Heart left ventricle (tissue), 16 donors: Measurements from ENCODE around the gene CCDC134. TPM values are rescaled to one million over a fixed set of nuclear protein-coding genes. Genes with fewer than 3 reads are reported as not detected.

Source experiments
- ATAC-seq, 4 donors: fragments of 200-7000 bp; cut with Tn5 transposase; one replicate each; pipeline ENCODE4 v1.9.1; 2020 to 2022; ENCODE audit warnings: moderate library complexity in 4 of 4, mild to moderate bottlenecking in 3 of 4, moderate number of reproducible peaks in 1 of 4
- DNase-seq, 5 donors: peaks; one replicate each; pipeline ENCODE4 v3.0.0-alpha.2; 2020
- H3K27ac ChIP-seq, 12 donors: fragments of 200-600 bp; sonication (generic) in 4 of 12; one replicate each; pipeline versions ENCODE4 v1.5.0 to v1.8.0; 2016 to 2022; ENCODE audit warnings: mild to moderate bottlenecking in 2 of 12
- H3K27me3 ChIP-seq, 9 donors: fragments of 200-600 bp; sonication (generic) in 2 of 9; one replicate each; pipeline versions ENCODE4 v1.5.1 to v1.8.0; 2016 to 2022; ENCODE audit warnings: mild to moderate bottlenecking in 3 of 9
- H3K36me3 ChIP-seq, 9 donors: fragments of 200-600 bp; sonication (generic) in 2 of 9; one replicate each; pipeline versions ENCODE4 v1.5.0 to v1.8.0; 2018 to 2022; ENCODE audit warnings: mild to moderate bottlenecking in 2 of 9
- H3K4me1 ChIP-seq, 12 donors: fragments of 200-600 bp; sonication (generic) in 4 of 12; one replicate each; pipeline versions ENCODE4 v1.5.0 to v1.8.0; 2016 to 2022; ENCODE audit warnings: mild to moderate bottlenecking in 3 of 12
- H3K4me3 ChIP-seq, 12 donors: fragments of 200-600 bp; sonication (generic) in 4 of 12; one replicate each; pipeline versions ENCODE4 v1.5.0 to v1.8.0; 2017 to 2022; ENCODE audit warnings: mild to moderate bottlenecking in 9 of 12, moderate library complexity in 4 of 12
- H3K9me3 ChIP-seq, 12 donors: fragments of 200-600 bp; sonication (generic) in 4 of 12; one replicate each; pipeline versions ENCODE4 v1.5.0 to v1.8.0; 2016 to 2022; ENCODE audit warnings: mild to moderate bottlenecking in 1 of 12
- CTCF ChIP-seq, 12 donors: fragments of 200-600 bp; sonication (generic) in 4 of 12; IDR thresholded peaks; one replicate each; pipeline versions ENCODE4 v1.5.0 to v1.8.0; 2018 to 2022; ENCODE audit warnings: antibody characterized with exemption in 12 of 12, mild to moderate bottlenecking in 5 of 12
- POLR2A ChIP-seq, 2 donors: fragments of 450-650 bp; IDR thresholded peaks; one replicate each; pipeline ENCODE4 v1.6.1; 2017; ENCODE audit warnings: antibody characterized with exemption in 2 of 2, mild to moderate bottlenecking in 2 of 2, moderate library complexity in 2 of 2
- WGBS, 4 donors: extraction: QIAGEN DNeasy Blood & Tissue Kit in 2 of 4; methylation state at CpG; one replicate each; pipeline versions ENCODE4 v1.1.5 to v1.1.7; 2013 to 2018; 5-methylcytosine and 5-hydroxymethylcytosine counted together
- intact Hi-C, 10 donors: fragments of 100-400 bp; cut with DNase I; formaldehyde crosslinking; loops; one replicate each; pipeline versions ENCODE4 v1.11.1 to v1.14.2; 2022
- polyA plus RNA-seq, 2 donors: library from polyadenylated mRNA; stranded (reverse); fragments of 200-250 nt; gene quantifications; one replicate each; pipeline ENCODE4 v1.2.3, GENCODE V29; 2013
- total RNA-seq, 9 donors: library from RNA; depleted of rRNA in 2 of 9; stranded (reverse); fragments of >200 nt in 2 of 9; fragmentation: NEBNext Ultra II Directional in 3 of 9; extraction: Animal tissue kit (Norgen Biotek cat#: 25700) in 3 of 9; gene quantifications; one replicate each; pipeline versions ENCODE4 v1.1.0 to v1.2.4, GENCODE V29; 2016 to 2023
- donor health status: ischemic (EF 13 %, LVEDD 7.1; RV severe dilation, severe dysfunction).
- donor health status: healthy with polysubstance abuse.
- donor health status: DM: no; HTN: yes; CAD: no.
- donor health status: DM: no; HTN: no; CAD: no.
- donor health status: ischemic (EF 25% LVEDD 6.9; RV normal size, moderate dysfunction).
- donor health status: ischemic (EF 25% LVEDD 5.7; RV mildly dilated, moderate dysfunction).
- donor health status: healthy.
- donor health status: DM: yes; HTN: yes; CAD: no.
- donor health status: ischemic (EF 35%, LVEDD 5.7; RV mildly dilated, moderate dysfunction).
- donor health status: nonischemic (EF 11% LVEDD 7.7; RV severe dilation, severe dysfunction).
- donor health status: DM: yes; HTN: yes; CAD: no.
- donor health status: PGD.
- donor health status: ischemic (EF 29% LVEDD 5.4; RV normal size, mild dysfunction).
- donor health status: nonischemic (EF 23%, LVEDD 6.1; RV moderate dilation, normal function).

CCDC134 gene
- total and polyA plus RNA-seq, 11 donors = 2.2 to 10.2 (median 3.5) TPM

GRCh38 chr22:41823797-41824196, 23.3 kb downstream of the CCDC134 start:
- Histone ChIP-seq H3K27ac (no peak overlapping the region), H3K4me1 (peaks cover 3 to 29% (median 22%) of the 10 kb centered on the region in 12 donors), H3K4me3 (no peak overlapping the region), H3K27me3 (no peaks in the 10 kb centered on the region), H3K9me3 (no peaks in the 10 kb centered on the region), H3K36me3 (peaks cover 0 to 12% (median 0%) of the 10 kb centered on the region in 9 donors)
- intact Hi-C loops = loop anchor here in 7 of 10 donors (1.0 to 10.0 kb wide), 5 partner anchors 117 to 129 kb away; partner anchors contain the start of gene MEI1 (in 3 of the 7)
- TF ChIP-seq CTCF (IDR thresholded peaks at IDR 0.05) (no peak), POLR2A (IDR thresholded peaks at IDR 0.05) (no peak)
- WGBS, 4 donors = 83 to 86% (median 84%) methylated on average over 6 of the region's 6 CpGs
- no peak for DNase-seq
- ATAC-seq = no peak

- 49 to 55% (median 53%) methylated on average over 7 of the region's 7 CpGs for WGBS, 4 donors
- H3K36me3 ChIP-seq = peaks cover 0 to 5% (median 0%) of the 10 kb centered on the region in 9 donors
- H3K27me3 ChIP-seq = no peaks in the 10 kb centered on the region
- TF ChIP-seq CTCF (IDR thresholded peaks at IDR 0.05) = no peak
- TF ChIP-seq POLR2A (IDR thresholded peaks at IDR 0.05) = no peak
- ATAC-seq = peak in 3 of 4 donors; percentile 32 to 58 (median 38)
- intact Hi-C loops = loop anchor here in 4 of 10 donors (2.0 to 10.0 kb wide), 3 partner anchors 115 to 133 kb away; partner anchors contain the start of gene MEI1 (in 2 of the 4)
- peaks cover 3 to 29% (median 22%) of the 10 kb centered on the region in 12 donors for H3K4me1 ChIP-seq
- H3K27ac ChIP-seq = peak overlapping the region in 11 of 12 donors; percentile 3 to 72 (median 64)
- H3K9me3 ChIP-seq = no peaks in the 10 kb centered on the region
- no peak overlapping the region for H3K4me3 ChIP-seq
- peak in 3 of 5 donors; percentile 31 to 52 (median 44) for DNase-seq
Observed at GRCh38 chr22:41825376-41825775, 24.9 kb downstream of the CCDC134 start.

GRCh38 chr22:41826021-41826420, 25.5 kb downstream of the CCDC134 start:
- DNase-seq (no peak), ATAC-seq (peak in 3 of 4 donors; percentile 7 to 19 (median 17))
- Histone ChIP-seq H3K27ac (peak overlapping the region in 11 of 12 donors; percentile 3 to 72 (median 64)), H3K9me3 (no peaks in the 10 kb centered on the region), H3K27me3 (no peaks in the 10 kb centered on the region), H3K4me3 (no peak overlapping the region), H3K4me1 (peaks cover 3 to 29% (median 22%) of the 10 kb centered on the region in 12 donors), H3K36me3 (peaks cover 0 to 5% (median 0%) of the 10 kb centered on the region in 9 donors)
- TF ChIP-seq POLR2A (IDR thresholded peaks at IDR 0.05) = no peak
- no peak for TF ChIP-seq CTCF (IDR thresholded peaks at IDR 0.05)
- 39 to 56% (median 51%) methylated on average over 3 of the region's 3 CpGs; no CpG with 5 or more reads in 1 of the 4 donors for WGBS, 4 donors
- intact Hi-C loops = loop anchor here in 3 of 10 donors (5.0 to 10.0 kb wide), 2 partner anchors 131 to 134 kb away; partner anchors contain the start of gene MEI1 (in 2 of the 3)
